Loucy (cell line): ENCODE data around the gene PIGR.

Source experiments
- CTCF ChIP-seq: fragments of 200-600 bp; sonication (generic); conservative IDR thresholded peaks from 2 replicates; pipeline ENCODE4 v1.5.1; 2014; ENCODE audit warnings: mild to moderate bottlenecking, antibody characterized with exemption, low read length
- EZH2phosphoT487 ChIP-seq: fragments of 200-600 bp; IDR thresholded peaks from 2 replicates; pipeline ENCODE4 v1.6.1; 2018; ENCODE audit warnings: antibody characterized with exemption, mild to moderate bottlenecking, moderate library complexity, borderline replicate concordance

GRCh38 chr1:206909161-206909882 is 36.9 kb downstream of the PIGR start:
- TF ChIP-seq CTCF, result no peak
- TF ChIP-seq EZH2phosphoT487, result no peak
